GM23338 (cell line): ENCODE results near the gene CEP68. TPM values are rescaled to one million over a fixed set of nuclear protein-coding genes. Genes with fewer than 3 reads are reported as not detected.
A peak's percentile ranks its signal among the peaks of the same experiment; 100 is the strongest.

Experiments
- ATAC-seq: fragments of 200-7000 bp; cut with Tn5 transposase; 3 replicates; pipeline ENCODE4 v1.9.1; 2020
- DNase-seq: peaks from one replicate; pipeline ENCODE4 v3.0.0-alpha.2; 2015; ENCODE audit warnings: low spot score
- H2AFZ ChIP-seq: fragments of 200-600 bp; sonication (generic); 2 replicates; pipeline ENCODE4 v1.8.0; 2016; ENCODE audit warnings: antibody characterized with exemption, mild to moderate bottlenecking, moderate library complexity
- H3F3A ChIP-seq: fragments of 200-600 bp; sonication (generic); replicated peaks from 2 replicates; pipeline ENCODE4 v1.8.0; 2017; ENCODE audit warnings: antibody characterized with exemption, mixed run types, low read depth
- H3K27ac ChIP-seq: fragments of 200-600 bp; sonication (generic); 2 replicates; pipeline ENCODE4 v1.6.1; 2016; ENCODE audit warnings: low read depth
- H3K27me3 ChIP-seq: fragments of 200-600 bp; sonication (generic); 2 replicates; pipeline ENCODE4 v1.8.0; 2016; ENCODE audit warnings: mild to moderate bottlenecking, mixed run types, moderate library complexity; ENCODE audit not compliant: insufficient read depth
- H3K36me3 ChIP-seq: fragments of 200-600 bp; sonication (generic); 2 replicates; pipeline ENCODE4 v1.8.0; 2016; ENCODE audit warnings: mild to moderate bottlenecking; ENCODE audit not compliant: insufficient read depth
- H3K4me1 ChIP-seq: fragments of 200-600 bp; sonication (generic); 2 replicates; pipeline ENCODE4 v1.8.0; 2016; ENCODE audit warnings: mild to moderate bottlenecking, moderate library complexity; ENCODE audit not compliant: insufficient read depth
- H3K4me2 ChIP-seq: fragments of 200-600 bp; sonication (generic); 2 replicates; pipeline ENCODE4 v1.7.1; 2017; ENCODE audit warnings: mixed run types
- H3K4me3 ChIP-seq: fragments of 200-600 bp; sonication (generic); 2 replicates; pipeline ENCODE4 v1.6.1; 2016; ENCODE audit warnings: mixed run types
- H3K79me2 ChIP-seq: fragments of 200-600 bp; sonication (generic); replicated peaks from 2 replicates; pipeline ENCODE4 v1.8.0; 2017; ENCODE audit warnings: mild to moderate bottlenecking; ENCODE audit not compliant: insufficient read depth
- H3K9me2 ChIP-seq: fragments of 200-600 bp; sonication (generic); 2 replicates; pipeline ENCODE4 v1.8.0; 2017; ENCODE audit not compliant: insufficient read depth
- H4K20me1 ChIP-seq: fragments of 200-600 bp; sonication (generic); replicated peaks from 2 replicates; pipeline ENCODE4 v1.8.0; 2017; ENCODE audit warnings: mild to moderate bottlenecking; ENCODE audit not compliant: insufficient read depth
- H3K27ac Mint-ChIP-seq: 2 replicates; pipeline ENCODE4 v1.8.0; 2020; ENCODE audit warnings: inconsistent platforms, mild to moderate bottlenecking, moderate library complexity, mixed read lengths
- H3K27me3 Mint-ChIP-seq: 3 replicates; pipeline ENCODE4 v1.8.0; 2022; ENCODE audit warnings: low read depth, mild to moderate bottlenecking, moderate library complexity, mixed read lengths, inconsistent platforms; ENCODE audit not compliant: insufficient read depth, poor library complexity
- H3K36me3 Mint-ChIP-seq: 3 replicates; pipeline ENCODE4 v1.8.0; 2021; ENCODE audit warnings: low read depth, mild to moderate bottlenecking, inconsistent platforms, moderate library complexity, mixed read lengths
- H3K4me1 Mint-ChIP-seq: 3 replicates; pipeline ENCODE4 v1.8.0; 2020; ENCODE audit warnings: mild to moderate bottlenecking, inconsistent platforms, mixed read lengths
- H3K4me3 Mint-ChIP-seq: 3 replicates; pipeline ENCODE4 v1.8.0; 2021; ENCODE audit warnings: moderate library complexity, mild to moderate bottlenecking, inconsistent platforms, mixed read lengths
- H3K9me3 Mint-ChIP-seq: 3 replicates; pipeline ENCODE4 v1.8.0; 2020; ENCODE audit warnings: moderate library complexity, mild to moderate bottlenecking, inconsistent platforms, mixed read lengths
- CREB1 ChIP-seq: fragments of 250-450 bp; sonication (Bioruptor Pico); IDR thresholded peaks from 2 replicates; pipeline ENCODE4 v1.5.0; 2020; ENCODE audit warnings: low read depth, mild to moderate bottlenecking, moderate library complexity
- CTCF ChIP-seq, 2 experiments: fragments of 200-600 bp in 1 of 2; sonication (generic) in 1 of 2; conservative IDR thresholded peaks; 2 replicates each; pipeline versions ENCODE4 v1.5.1 to v1.6.1; 2016 to 2017; ENCODE audit warnings: antibody characterized with exemption in 2 of 2, low read depth in 2 of 2, mild to moderate bottlenecking in 2 of 2, moderate library complexity in 1 of 2
- ETS1 ChIP-seq: IDR thresholded peaks from 2 replicates; pipeline ENCODE4 v1.6.1; 2016; ENCODE audit warnings: antibody characterized with exemption
- EZH2 ChIP-seq: fragments of 200-600 bp; sonication (generic); IDR thresholded peaks from one replicate; pipeline ENCODE4 v1.8.0; 2017; ENCODE audit warnings: antibody characterized with exemption, mild to moderate bottlenecking, low read depth; ENCODE audit not compliant: unreplicated experiment
- EZH2phosphoT487 ChIP-seq: fragments of 200-600 bp; sonication (generic); IDR thresholded peaks from one replicate; pipeline ENCODE4 v1.8.1; 2018; ENCODE audit warnings: antibody characterized with exemption; ENCODE audit not compliant: unreplicated experiment
- JUNB ChIP-seq: IDR thresholded peaks from one replicate; pipeline ENCODE4 v1.6.1; 2016; ENCODE audit warnings: antibody characterized with exemption; ENCODE audit not compliant: unreplicated experiment
- NANOG ChIP-seq: IDR thresholded peaks from 2 replicates; pipeline ENCODE4 v1.6.1; 2016; ENCODE audit warnings: antibody characterized with exemption, borderline replicate concordance
- REST ChIP-seq: IDR thresholded peaks from one replicate; pipeline ENCODE4 v1.6.1; 2018; ENCODE audit warnings: antibody characterized with exemption; ENCODE audit not compliant: unreplicated experiment
- STAT1 ChIP-seq: IDR thresholded peaks from one replicate; pipeline ENCODE4 v1.6.1; 2016; ENCODE audit warnings: antibody characterized with exemption; ENCODE audit not compliant: unreplicated experiment
- ZNF114 ChIP-seq: fragments of 250-450 bp; sonication (Bioruptor Pico); IDR thresholded peaks from 2 replicates; pipeline ENCODE4 v1.5.0; 2020; ENCODE audit warnings: mild to moderate bottlenecking, moderate library complexity
- ZNF462 ChIP-seq: fragments of 250-450 bp; sonication (Bioruptor Pico); IDR thresholded peaks from 2 replicates; pipeline ENCODE4 v1.5.0; 2020; ENCODE audit warnings: mild to moderate bottlenecking, moderate library complexity
- polyA plus RNA-seq: library from polyadenylated mRNA; unstranded; fragments of >200 nt; fragmentation: Nextera tagmentation; extraction: Ambion mirVana; gene quantifications from 2 replicates; pipeline ENCODE4 v1.2.1, GENCODE V29; 2016
- total RNA-seq: library from RNA; depleted of rRNA; stranded (reverse); fragments of >200 nt; shearing (Covaris generic); gene quantifications from 2 replicates; pipeline ENCODE4 v1.2.3, GENCODE V29; 2014

The CEP68 gene
- total and polyA plus RNA-seq, 2 experiments from 2014 or later: 13.0 to 24.4 TPM

- Histone ChIP-seq H3K4me2 (0 out of 2 replicates have a peak overlapping the region, but pooled peaks have one; percentile 44), H3F3A (peaks cover 3% of the 10 kb centered on the region; the same call in 1 of the 2 replicates), H3K27ac (peak overlapping the region; percentile 80; the same call in 1 of the 2 replicates), H2AFZ (no peak overlapping the region), H3K4me1 (peaks cover 23% of the 10 kb centered on the region), H3K79me2 (no peaks in the 10 kb centered on the region), H3K36me3 (peaks cover 22% of the 10 kb centered on the region), H4K20me1 (peaks cover 31% of the 10 kb centered on the region), H3K4me3 (no peak overlapping the region), H3K27me3 (no peaks in the 10 kb centered on the region), H3K9me2 (no peaks in the 10 kb centered on the region)
- Mint-ChIP-seq H3K36me3 (peaks cover 84% of the 10 kb centered on the region), H3K4me1 (peaks cover 31% of the 10 kb centered on the region), H3K27me3 (peaks cover 7% of the 10 kb centered on the region), H3K27ac (no peak overlapping the region), H3K9me3 (no peaks in the 10 kb centered on the region), H3K4me3 (no peak overlapping the region)
- ATAC-seq (no peak), DNase-seq (no peak)
- TF ChIP-seq JUNB (no peak), ZNF462 (CRISPR knock-in tag) (no peak), EZH2phosphoT487 (no peak), EZH2 (no peak), REST (no peak), NANOG (no peak), ETS1 (no peak), CTCF (conservative IDR thresholded peaks at IDR 0.05; ENCODE audit: low read depth in 2 of 2) (no peak), STAT1 (no peak), ZNF114 (CRISPR knock-in tag) (no peak), CREB1 (no peak)
These were observed 19.0 kb downstream of the CEP68 start for GRCh38 chr2:65075176-65075575.
